Neural progenitor cell (in vitro differentiated cells): ENCODE results near the gene LRRC75A.

Experiments
- EZH2 ChIP-seq: fragments of 200-600 bp; sonication (generic); IDR thresholded peaks from 2 replicates; pipeline ENCODE4 v1.6.1; 2017; ENCODE audit warnings: antibody characterized with exemption, mild to moderate bottlenecking, moderate library complexity
- EZH2phosphoT487 ChIP-seq: fragments of 200-600 bp; sonication (generic); IDR thresholded peaks from 2 replicates; pipeline ENCODE4 v1.6.1; 2017; ENCODE audit warnings: antibody characterized with exemption

GRCh38 chr17:16417399-16417798, 74.6 kb downstream of the LRRC75A start:
- TF ChIP-seq EZH2 = no peak
- TF ChIP-seq EZH2phosphoT487 = no peak
